BJ (cell line): Measurements from ENCODE around the gene RBBP8NL. TPM values are rescaled to one million over a fixed set of nuclear protein-coding genes. Genes with fewer than 3 reads are reported as not detected.

Experiments
- CTCF ChIA-PET: fragments of 350-600 bp; formaldehyde crosslinking; extraction: SDS; loops from one replicate; lab custom pipeline; 2021; ENCODE audit warnings: antibody characterized with exemption, inconsistent platforms; lab: Yijun Ruan, JAX
- POLR2A ChIA-PET: fragments of 300-600 bp; sonication (Branson Sonifier 250); formaldehyde crosslinking; extraction: SDS; loops from one replicate; lab custom pipeline; 2021; ENCODE audit warnings: antibody characterized with exemption; lab: Charles Lee
- DNase-seq: peaks from one replicate; pipeline ENCODE4 v3.0.0-alpha.2; 2011; ENCODE audit warnings: low read depth
- H3K27me3 ChIP-seq: 2 replicates; pipeline ENCODE4 v1.6.0; 2011; ENCODE audit warnings: low read length; ENCODE audit not compliant: control insufficient read depth, insufficient read depth
- H3K36me3 ChIP-seq: 2 replicates; pipeline ENCODE4 v1.5.1; 2011; ENCODE audit warnings: low read length; ENCODE audit not compliant: control insufficient read depth, insufficient read depth
- H3K4me3 ChIP-seq: 2 replicates; pipeline ENCODE4 v1.5.1; 2011; ENCODE audit warnings: low read depth, mild to moderate bottlenecking, control low read depth, low read length
- CTCF ChIP-seq: IDR thresholded peaks from 2 replicates; pipeline ENCODE4 v1.5.1; 2011; ENCODE audit warnings: low read depth, mild to moderate bottlenecking, control low read depth, inconsistent platforms, low read length, moderate library complexity; ENCODE audit not compliant: insufficient read depth
- polyA plus RNA-seq: library from polyadenylated mRNA; depleted of rRNA; stranded (reverse); fragments of >200 nt; gene quantifications from 2 replicates; pipeline ENCODE4 v1.2.3, GENCODE V29; 2011

RBBP8NL gene
- polyA plus RNA-seq, 1 experiment: not detected

- no peak for TF ChIP-seq CTCF
- no peak overlapping the region for H3K4me3 ChIP-seq
Observed at GRCh38 chr20:62364911-62365736, 62.2 kb downstream of the RBBP8NL start.

GRCh38 chr20:62363920-62364851 lies 63.2 kb downstream of the RBBP8NL start:
- Histone ChIP-seq H3K27me3 (peaks cover 3% of the 10 kb centered on the region; the same call in 1 of the 2 replicates), H3K36me3 (no peaks in the 10 kb centered on the region), H3K4me3 (no peak overlapping the region)
- POLR2A ChIA-PET: no interaction called here
- no peak for DNase-seq
- no peak for TF ChIP-seq CTCF
- CTCF ChIA-PET: interaction anchor here (0.9 to 2.1 kb wide), 4 partner anchors 9 to 62 kb away, joined by 4 to 12 read pairs (median 4); partner anchors contain the start of gene ADRM1

More at GRCh38 chr20:62364911-62365736, 62.2 kb downstream of the RBBP8NL start:
- ChIA-PET CTCF (interaction anchor here (0.9 to 5.8 kb wide), 5 partner anchors 10 to 63 kb away, joined by 4 to 55 read pairs (median 4); partner anchors contain the start of gene ADRM1), POLR2A (no interaction called here)
- H3K27me3 ChIP-seq: peaks cover 3% of the 10 kb centered on the region; the same call in 1 of the 2 replicates
- no peak for DNase-seq
- no peaks in the 10 kb centered on the region for H3K36me3 ChIP-seq

- no peak for TF ChIP-seq CTCF
- CTCF ChIA-PET: interaction anchor here (1.5 kb wide), 1 partner anchor 20 kb away, joined by 5 read pairs; no protein-coding TSS in a partner anchor
- POLR2A ChIA-PET: no interaction called here
- H3K36me3 ChIP-seq: no peaks in the 10 kb centered on the region
- DNase-seq: no peak
- no peak overlapping the region for H3K4me3 ChIP-seq
- peaks cover 3% of the 10 kb centered on the region; the same call in 1 of the 2 replicates for H3K27me3 ChIP-seq
Observed at GRCh38 chr20:62362991-62363919, 64.1 kb downstream of the RBBP8NL start.

- no peak for DNase-seq
- POLR2A ChIA-PET: no interaction called here
- TF ChIP-seq CTCF: no peak
- CTCF ChIA-PET: no interaction called here
- peaks cover 3% of the 10 kb centered on the region; the same call in 1 of the 2 replicates for H3K27me3 ChIP-seq
- no peak overlapping the region for H3K4me3 ChIP-seq
- no peaks in the 10 kb centered on the region for H3K36me3 ChIP-seq
Observed at GRCh38 chr20:62362590-62362940, 64.8 kb downstream of the RBBP8NL start.
